K562 (cell line): ENCODE results near the gene NABP2. TPM values are rescaled to one million over a fixed set of nuclear protein-coding genes. Genes with fewer than 3 reads are reported as not detected.

Experiments
- ATAC-seq: fragments of 200-7000 bp; cut with Tn5 transposase; 3 replicates; pipeline ENCODE4 v1.9.1; 2020; ENCODE audit warnings: moderate library complexity
- BruUV-seq: library from RNA; stranded (reverse); fragments of 400-500 nt; replicated peaks from 2 replicates; lab custom pipeline; 2021; lab: Mats Ljungman, UMichigan
- CTCF ChIA-PET: fragments of 300-600 bp; formaldehyde crosslinking; extraction: SDS; loops from one replicate; lab custom pipeline; 2021; ENCODE audit warnings: low intra/inter-chr PET ratio; lab: Yijun Ruan, JAX
- POLR2A ChIA-PET: fragments of 300-600, 350-650 bp; sonication (Branson Sonifier 250); formaldehyde crosslinking; extraction: SDS; loops from one replicate; lab custom pipeline; 2021; ENCODE audit warnings: antibody characterized with exemption, inconsistent platforms; lab: Yijun Ruan, JAX
- DNase-seq, 4 experiments: peaks; one replicate each; pipeline versions ENCODE4 v3.0.0 to v3.0.0-alpha.2; 2011 to 2018; ENCODE audit warnings: low spot score in 3 of 4, mixed read lengths in 3 of 4; ENCODE audit errors: extremely low read depth in 1 of 4
- FAIRE-seq: peaks from 2 replicates; lab custom pipeline; 2011; peaks lifted over from hg19 to GRCh38; lab: Jason Lieb, UNC
- H2AFZ ChIP-seq: 2 replicates; pipeline ENCODE4 v1.6.0; 2011; ENCODE audit warnings: low read depth, low read length, control low read depth, inconsistent platforms
- H3K27ac ChIP-seq: fragments of 200-600 bp; 3 replicates; pipeline ENCODE4 v1.8.0; 2011; ENCODE audit warnings: low read depth, mild to moderate bottlenecking, control low read depth, inconsistent platforms, low read length, moderate library complexity, mixed read lengths; ENCODE audit errors: extremely low read depth
- H3K27me3 ChIP-seq, 2 experiments: fragments of 300-600 bp in 1 of 2; 2 replicates in 1 of 2; 3 replicates in 1 of 2; pipeline versions ENCODE4 v1.6.0 to v1.8.0; 2011; ENCODE audit warnings: inconsistent platforms in 2 of 2, low read length in 2 of 2, mild to moderate bottlenecking in 1 of 2, mixed read lengths in 1 of 2, moderate library complexity in 1 of 2; ENCODE audit not compliant: control insufficient read depth in 2 of 2, insufficient read depth in 2 of 2
- H3K36me3 ChIP-seq: fragments of 300-600 bp; 3 replicates; pipeline ENCODE4 v1.8.0; 2011; ENCODE audit warnings: mild to moderate bottlenecking, low read length, inconsistent platforms; ENCODE audit not compliant: control insufficient read depth, insufficient read depth
- H3K4me1 ChIP-seq, 2 experiments: fragments of 200-600 bp in 1 of 2; replicated peaks in 1 of 2; 2 replicates in 1 of 2; 3 replicates in 1 of 2; pipeline versions ENCODE4 v1.5.1 to v1.8.0; 2011; ENCODE audit warnings: inconsistent platforms in 2 of 2, low read length in 2 of 2, mild to moderate bottlenecking in 1 of 2, mixed read lengths in 1 of 2, moderate library complexity in 1 of 2; ENCODE audit not compliant: control insufficient read depth in 2 of 2, insufficient read depth in 2 of 2
- H3K4me2 ChIP-seq: 2 replicates; pipeline ENCODE4 v1.6.1; 2011; ENCODE audit warnings: low read length, control low read depth, inconsistent platforms, mixed read lengths; ENCODE audit not compliant: insufficient read depth
- H3K4me3 ChIP-seq: fragments of 200-600 bp; sonication (generic), shearing (Covaris generic); 2 replicates; pipeline ENCODE4 v1.5.1; 2016; ENCODE audit warnings: control low read depth, inconsistent platforms
- H3K79me2 ChIP-seq: fragments of 200-600 bp; 3 replicates; pipeline ENCODE4 v1.8.0; 2011; ENCODE audit warnings: low read length, inconsistent platforms; ENCODE audit not compliant: control insufficient read depth, insufficient read depth
- H3K9ac ChIP-seq, 2 experiments: 2 replicates each; pipeline versions ENCODE4 v1.6.0 to v1.6.1; 2011; ENCODE audit warnings: low read depth in 2 of 2, low read length in 2 of 2, control low read depth in 1 of 2, inconsistent platforms in 1 of 2, mild to moderate bottlenecking in 1 of 2, mixed read lengths in 1 of 2; ENCODE audit not compliant: insufficient read depth in 1 of 2
- H3K9me1 ChIP-seq: one replicate; pipeline ENCODE4 v1.6.0; 2011; ENCODE audit warnings: inconsistent platforms, mild to moderate bottlenecking, low read length, moderate library complexity; ENCODE audit not compliant: control insufficient read depth, insufficient read depth
- H3K9me3 ChIP-seq: replicated peaks from 2 replicates; pipeline ENCODE4 v1.5.1; 2011; ENCODE audit warnings: low read depth, low read length, inconsistent platforms; ENCODE audit not compliant: control insufficient read depth, insufficient read depth
- H4K20me1 ChIP-seq: replicated peaks from 2 replicates; pipeline ENCODE4 v1.6.1; 2011; ENCODE audit warnings: low read length, inconsistent platforms, mixed read lengths; ENCODE audit not compliant: control insufficient read depth, insufficient read depth
- SPI1 ChIP-seq: IDR thresholded peaks from 2 replicates; pipeline ENCODE4 v1.6.1; 2011; ENCODE audit warnings: low read depth, low read length, control low read depth, borderline replicate concordance
- USF1 ChIP-seq: sonication (generic); formaldehyde crosslinking; IDR thresholded peaks from 2 replicates; pipeline ENCODE4 v1.9.0; 2022; ENCODE audit warnings: mild to moderate bottlenecking, missing genetic modification reagents
- WGBS: fragments of 100-300 bp; shearing (Covaris generic); methylation state at CpG from one replicate; pipeline ENCODE4 v1.1.6; 2016; ENCODE audit warnings: low coverage, mixed read lengths; ENCODE audit not compliant: insufficient coverage; ENCODE audit errors: missing lambda C conversion rate; 5-methylcytosine and 5-hydroxymethylcytosine counted together
- in situ Hi-C: fragments of 300-500 bp; cut with MboI; formaldehyde crosslinking; loops from 4 replicates; pipeline ENCODE4 v1.15.0; 2018; ENCODE audit warnings: inconsistent platforms, mixed read lengths
- intact Hi-C: fragments of 100-400 bp; cut with micrococcal nuclease; formaldehyde crosslinking; loops from 2 replicates; pipeline ENCODE4 v1.14.2; 2022
- polyA plus RNA-seq, 8 experiments: library from polyadenylated mRNA; depleted of rRNA in 4 of 8; stranded (reverse) in 5 of 8; unstranded in 3 of 8; fragments of >200 nt; fragmentation: Nextera tagmentation in 2 of 8; fragmentation: Illumina TruSeq in 1 of 8; extraction: Ambion mirVana in 2 of 8; extraction: Trizol in 1 of 8; gene quantifications; 2 replicates each; pipeline versions ENCODE4 v1.2.1 to v1.2.3, GENCODE V29; 2011 to 2014; ENCODE audit warnings: inconsistent platforms in 1 of 8, missing spikeins in 1 of 8
- total RNA-seq, 7 experiments: library from RNA; depleted of rRNA in 6 of 7; stranded (reverse); fragments of >200 nt in 6 of 7; fragmentation: Illumina TruSeq in 2 of 7; extraction: Trizol in 2 of 7; gene quantifications; 2 replicates each; pipeline versions ENCODE4 v1.2.1 to v1.2.3, GENCODE V29; 2011 to 2021; ENCODE audit warnings: low replicate concordance in 1 of 7
- TF ChIP-seq, protein P1 (sequence below), 3 experiments: fragments of 200-800 bp in 1 of 3; sonication (Bioruptor generic) in 1 of 3; sonication (generic) in 1 of 3; formaldehyde crosslinking in 1 of 3; IDR thresholded peaks; 2 replicates each; pipeline versions ENCODE4 v1.6.1 to v1.8.0; 2016 to 2022; ENCODE audit warnings: mild to moderate bottlenecking in 2 of 3, missing compliant biosample characterization in 2 of 3, missing genetic modification characterization in 2 of 3, missing genetic modification reagents in 1 of 3

The NABP2 gene
- total and polyA plus RNA-seq, 9 of the 15 experiments (the other 6 are each of a cell fraction or from before 2014, with no cell fraction given): 11.3 to 60.6 (median 43.5) TPM

DNA sequence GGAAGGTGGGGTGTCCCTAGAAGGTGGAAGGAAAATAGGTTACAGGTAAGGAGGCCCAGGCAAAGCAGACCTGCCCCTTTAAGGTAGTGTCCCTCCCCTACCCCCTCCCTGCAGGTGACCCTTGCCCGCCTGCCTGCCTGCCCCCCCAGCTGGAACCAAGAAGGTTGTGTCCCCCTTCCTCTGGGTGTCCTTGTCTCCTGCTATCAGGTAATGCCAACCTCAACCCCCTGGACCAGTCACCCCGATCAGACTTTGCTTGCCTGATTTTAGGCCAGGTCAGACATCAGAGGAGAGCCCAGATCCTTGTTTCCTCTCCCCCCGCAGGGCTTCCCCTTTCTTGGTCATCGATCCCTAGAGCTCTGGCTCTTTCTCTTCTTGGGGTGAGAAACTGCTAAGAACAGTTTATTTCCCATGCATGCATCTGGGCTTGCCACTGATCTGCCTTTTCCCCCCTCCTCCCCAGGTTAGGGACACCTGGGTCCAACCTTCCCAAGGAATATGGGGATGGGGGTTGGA is 5.8 kb downstream of the NABP2 start, which contains the start of gene SLC39A5:
SLC39A5 (plus strand) TSS at position 136 of the 516 bp plus-strand sequence. CDS start 1,224 bp downstream, outside the sequence.
- in situ Hi-C loops: no loop called here

More for the DNA sequence above, 5.8 kb downstream of the NABP2 start, which contains the start of gene SLC39A5:
- ATAC-seq (no peak), DNase-seq (no peak), FAIRE-seq (no peak)
- WGBS: 53% methylated on average over 3 of the region's 4 CpGs
- peaks cover 9% of the 10 kb centered on the region; the same call in 2 of the 3 replicates for H3K36me3 ChIP-seq
- no peaks in the 10 kb centered on the region for H3K9me3 ChIP-seq
- H4K20me1 ChIP-seq: no peaks in the 10 kb centered on the region
- no peak within 1 kb of the TSS for H3K4me3 ChIP-seq
- H3K79me2 ChIP-seq: peaks cover 6% of the 10 kb centered on the region
- H3K27ac ChIP-seq: no peak within 1 kb of the TSS
- no peak within 1 kb of the TSS for H2AFZ ChIP-seq
- peak within 1 kb of the TSS in 1 of 2 experiments; percentile 80; a peak in 2 of 4 replicates for H3K9ac ChIP-seq
- peaks cover 12 to 16% of the 10 kb centered on the region in 2 experiments; a peak in 4 of 5 replicates for H3K4me1 ChIP-seq
- peak; percentile 63; the same call in 1 of the 2 replicates for TF ChIP-seq SPI1
- TF ChIP-seq, protein P1, sequence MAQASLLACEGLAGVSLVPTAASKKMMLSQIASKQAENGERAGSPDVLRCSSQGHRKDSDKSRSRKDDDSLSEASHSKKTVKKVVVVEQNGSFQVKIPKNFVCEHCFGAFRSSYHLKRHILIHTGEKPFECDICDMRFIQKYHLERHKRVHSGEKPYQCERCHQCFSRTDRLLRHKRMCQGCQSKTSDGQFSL (CRISPR knock-in tag; IDR thresholded peaks at IDR 0.05): peak; percentile 37; the same call in 1 of the 2 replicates
- TF ChIP-seq, protein P1 (tag; IDR thresholded peaks at IDR 0.05): no peak
- no peak for TF ChIP-seq USF1 (CRISPR knock-in tag)
- TF ChIP-seq, all 486 proteins: peak for 2
- H3K4me2 ChIP-seq: no peak within 1 kb of the TSS
- CTCF ChIA-PET: no interaction called here
- H3K9me1 ChIP-seq: no peaks in the 10 kb centered on the region
- no TSS peak for BruUV-seq
- POLR2A ChIA-PET: interaction anchor here (2.0 kb wide), 1 partner anchor 8 kb away, joined by 6 read pairs; the partner anchor contains the start of gene RNF41
- no peaks in the 10 kb centered on the region for H3K27me3 ChIP-seq
- intact Hi-C loops: loop anchor here (10.0 kb wide), 1 partner anchor 185 kb away; the partner anchor contains the start of gene RPS26
